Measurements from ENCODE around the gene CCDC69. TPM values are rescaled to one million over a fixed set of nuclear protein-coding genes. Genes with fewer than 3 reads are reported as not detected.

The CCDC69 gene
- total RNA-seq, 1 donor from 2014 or later = 0.07 TPM

- peaks cover 3% of the 10 kb centered on the region for H3K27me3 Mint-ChIP-seq (ENCODE audit: insufficient read depth, low read depth)
- Histone ChIP-seq H3K4me2 (no peak overlapping the region), H3K4me3 (no peak overlapping the region), H3K9ac (no peak overlapping the region), H3K36me3 (no peaks in the 10 kb centered on the region), H2AFZ (replicated peaks) (no peak overlapping the region), H3K4me1 (peaks cover 7% of the 10 kb centered on the region), H3K27me3 (no peaks in the 10 kb centered on the region), H3K9me3 (ENCODE audit: low read depth) (no peaks in the 10 kb centered on the region), H4K20me1 (ENCODE audit: low read depth) (peaks cover 14% of the 10 kb centered on the region), H3K27ac (no peak overlapping the region), H3K79me2 (ENCODE audit: low read depth) (no peaks in the 10 kb centered on the region), H3F3A (ENCODE audit: low read depth) (no peaks in the 10 kb centered on the region)
- H3K36me3 Mint-ChIP-seq = peaks cover 27% of the 10 kb centered on the region
- DNase-seq (ENCODE audit: low spot score) = no peak
- H3K4me3 Mint-ChIP-seq = no peak overlapping the region
- TF ChIP-seq EZH2phosphoT487 (IDR thresholded peaks at IDR 0.05) = no peak
- no peak for TF ChIP-seq CTCF (IDR thresholded peaks at IDR 0.05)
- TF ChIP-seq EZH2 (IDR thresholded peaks at IDR 0.05) = no peak
- peaks cover 16% of the 10 kb centered on the region for H3K4me1 Mint-ChIP-seq
- no peak overlapping the region for H3K27ac Mint-ChIP-seq
- no peaks in the 10 kb centered on the region for H3K9me3 Mint-ChIP-seq
Measured at GRCh38 chr5:151139015-151139414, 84.9 kb downstream of the CCDC69 start.

- peaks cover 7% of the 10 kb centered on the region for H3K4me1 ChIP-seq
- peaks cover 3% of the 10 kb centered on the region for H3K27me3 Mint-ChIP-seq (ENCODE audit: insufficient read depth, low read depth)
- no peak for TF ChIP-seq EZH2phosphoT487 (IDR thresholded peaks at IDR 0.05)
- no peak for TF ChIP-seq CTCF (IDR thresholded peaks at IDR 0.05)
- no peak for TF ChIP-seq EZH2 (IDR thresholded peaks at IDR 0.05)
- H3K9me3 ChIP-seq (ENCODE audit: low read depth) = no peaks in the 10 kb centered on the region
- no peak overlapping the region for H2AFZ ChIP-seq (replicated peaks)
- H4K20me1 ChIP-seq (ENCODE audit: low read depth) = peaks cover 10% of the 10 kb centered on the region
- no peak overlapping the region for H3K4me3 ChIP-seq
- peaks cover 31% of the 10 kb centered on the region for H3K36me3 Mint-ChIP-seq
- H3K9ac ChIP-seq = no peak overlapping the region
- H3F3A ChIP-seq (ENCODE audit: low read depth) = no peaks in the 10 kb centered on the region
- H3K27ac Mint-ChIP-seq = no peak overlapping the region
- no peak overlapping the region for H3K4me3 Mint-ChIP-seq
- H3K36me3 ChIP-seq = no peaks in the 10 kb centered on the region
- no peak overlapping the region for H3K4me2 ChIP-seq
- H3K27me3 ChIP-seq = no peaks in the 10 kb centered on the region
- H3K4me1 Mint-ChIP-seq = peaks cover 15% of the 10 kb centered on the region
- H3K9me3 Mint-ChIP-seq = no peaks in the 10 kb centered on the region
- no peak for DNase-seq (ENCODE audit: low spot score)
- no peaks in the 10 kb centered on the region for H3K79me2 ChIP-seq (ENCODE audit: low read depth)
- H3K27ac ChIP-seq = no peak overlapping the region
Measured at GRCh38 chr5:151138114-151138513, 85.8 kb downstream of the CCDC69 start.

GRCh38 chr5:151137067-151137825, 86.6 kb downstream of the CCDC69 start:
- Histone ChIP-seq H4K20me1 (ENCODE audit: low read depth) (peaks cover 9% of the 10 kb centered on the region), H3K4me3 (no peak overlapping the region), H3K4me1 (peaks cover 7% of the 10 kb centered on the region), H3K27me3 (no peaks in the 10 kb centered on the region), H3F3A (ENCODE audit: low read depth) (no peaks in the 10 kb centered on the region), H3K79me2 (ENCODE audit: low read depth) (no peaks in the 10 kb centered on the region), H3K4me2 (no peak overlapping the region), H3K9me3 (ENCODE audit: low read depth) (no peaks in the 10 kb centered on the region), H2AFZ (replicated peaks) (no peak overlapping the region), H3K9ac (no peak overlapping the region), H3K27ac (no peak overlapping the region), H3K36me3 (no peaks in the 10 kb centered on the region)
- H3K27me3 Mint-ChIP-seq (ENCODE audit: insufficient read depth, low read depth) = peaks cover 3% of the 10 kb centered on the region
- H3K4me3 Mint-ChIP-seq = no peak overlapping the region
- no peak for DNase-seq (ENCODE audit: low spot score)
- no peak overlapping the region for H3K27ac Mint-ChIP-seq
- no peak for TF ChIP-seq EZH2 (IDR thresholded peaks at IDR 0.05)
- TF ChIP-seq CTCF (IDR thresholded peaks at IDR 0.05) = no peak
- TF ChIP-seq EZH2phosphoT487 (IDR thresholded peaks at IDR 0.05) = no peak
- H3K4me1 Mint-ChIP-seq = peaks cover 15% of the 10 kb centered on the region
- peaks cover 35% of the 10 kb centered on the region for H3K36me3 Mint-ChIP-seq
- no peaks in the 10 kb centered on the region for H3K9me3 Mint-ChIP-seq

Measured in neural progenitor cell (in vitro differentiated cells).